Fibroblast of mammary gland (primary cell): ENCODE results near the gene TCIRG1.
A peak's percentile ranks its signal among the peaks of the same experiment; 100 is the strongest.

Experiments
- DNase-seq: peaks from one replicate; pipeline ENCODE4 v3.0.0-alpha.2; 2010; ENCODE audit warnings: low read depth
- H3K4me3 ChIP-seq: 2 replicates; pipeline ENCODE4 v1.5.1; 2011; ENCODE audit warnings: low read depth, mild to moderate bottlenecking, low read length, moderate library complexity; ENCODE audit not compliant: control insufficient read depth
- CTCF ChIP-seq: conservative IDR thresholded peaks from 2 replicates; pipeline ENCODE4 v1.5.1; 2011; ENCODE audit warnings: low read depth, low read length, inconsistent platforms; ENCODE audit not compliant: control insufficient read depth, insufficient read depth

Gene TCIRG1

DNA sequence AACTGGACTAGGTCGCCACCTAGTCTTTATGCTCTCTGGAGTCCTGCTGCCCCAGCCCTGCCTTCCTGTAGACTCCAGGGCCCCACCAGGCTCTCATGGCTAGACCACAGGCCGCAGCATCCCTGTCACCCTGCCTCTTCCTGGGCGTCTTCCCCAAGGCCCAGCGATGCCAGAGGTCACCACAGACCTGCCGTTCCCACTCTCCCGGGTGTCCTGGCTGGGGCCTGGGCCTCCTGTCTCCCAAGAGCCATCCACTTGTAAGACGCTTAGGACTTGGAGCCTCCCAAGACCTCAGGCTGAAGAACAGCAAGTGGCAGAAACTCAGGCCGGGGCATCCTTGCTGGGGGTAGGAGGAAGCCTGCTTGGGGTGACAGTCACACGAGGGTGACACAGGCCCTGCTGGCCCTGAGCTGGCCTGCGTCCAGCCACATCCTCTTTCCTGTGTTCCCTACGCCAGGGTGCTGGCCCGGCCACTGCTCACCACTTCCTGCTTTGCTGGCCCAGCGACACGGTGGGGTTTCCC lies 2.0 kb upstream of the TCIRG1 start:
- no peak overlapping the region for H3K4me3 ChIP-seq
- TF ChIP-seq CTCF, result no peak
- no peak for DNase-seq

DNA sequence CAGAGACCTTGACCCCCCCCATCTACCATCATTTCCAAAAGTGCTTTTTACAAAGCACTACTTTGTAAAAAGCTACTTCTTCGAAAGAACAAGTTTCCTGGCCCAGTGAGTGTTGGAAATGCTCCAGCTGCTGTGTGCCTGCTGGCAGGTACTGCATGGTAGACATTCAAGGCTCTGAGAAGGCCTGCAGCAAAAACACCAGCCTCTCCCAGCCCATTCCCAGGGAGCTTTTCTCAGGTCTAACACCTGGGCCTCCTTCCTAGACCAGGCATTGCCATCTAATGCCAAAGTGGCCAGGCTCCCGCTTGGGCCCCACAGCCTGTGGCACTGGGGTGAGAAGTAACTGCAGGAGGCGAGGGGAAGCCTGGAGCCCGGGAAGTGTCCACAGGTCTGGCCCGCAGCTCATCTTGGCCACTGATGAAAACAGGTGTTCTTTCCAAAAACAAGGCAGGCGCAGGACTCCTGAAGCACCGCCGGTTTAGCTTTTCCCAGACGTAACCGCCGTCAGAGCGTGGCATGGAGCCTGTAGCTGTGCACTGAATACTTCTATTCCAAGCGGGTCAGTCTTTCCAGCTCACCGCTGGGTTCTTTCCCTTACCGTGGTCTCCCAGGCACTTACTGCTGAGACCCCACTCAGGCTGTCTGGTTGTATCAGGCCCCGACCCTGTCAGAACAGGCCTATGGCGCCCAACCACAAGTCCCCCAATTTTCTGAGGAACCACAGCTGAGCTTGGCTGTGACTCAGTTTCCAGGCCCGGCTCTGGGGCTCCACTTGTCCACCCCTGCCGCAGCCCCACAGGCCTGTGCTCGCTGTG lies 1.2 kb upstream of the TCIRG1 start:
- TF ChIP-seq CTCF, result no peak
- DNase-seq, result no peak
- H3K4me3 ChIP-seq, result no peak overlapping the region

DNA sequence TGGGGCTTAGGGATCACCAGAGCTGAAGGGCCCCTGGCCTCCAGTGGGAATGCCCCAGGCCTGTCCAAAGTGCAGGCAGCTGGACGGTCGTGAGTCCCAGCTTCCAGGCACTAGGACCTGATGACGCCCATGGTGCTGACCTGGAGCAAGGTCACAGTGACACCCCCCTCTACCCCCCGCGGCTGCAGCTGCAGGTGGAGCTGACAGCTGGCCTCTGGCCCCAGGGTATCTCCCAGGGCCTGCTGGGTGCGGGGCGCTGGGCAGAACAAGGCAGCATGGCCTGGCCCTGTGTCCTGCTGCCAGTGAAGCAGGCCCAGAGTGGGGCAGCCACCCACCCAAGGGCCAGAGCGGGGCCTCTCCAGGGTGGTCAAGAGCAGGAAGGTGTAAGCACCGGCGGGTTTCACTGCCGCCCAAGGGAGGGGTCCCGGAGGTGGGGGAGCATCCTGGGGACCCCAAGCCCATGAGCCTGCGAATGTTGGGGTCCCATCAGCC lies 553 bp upstream of the TCIRG1 start:
- peak overlapping the region; percentile 76 for H3K4me3 ChIP-seq
- no peak for DNase-seq
- TF ChIP-seq CTCF, result no peak

DNA sequence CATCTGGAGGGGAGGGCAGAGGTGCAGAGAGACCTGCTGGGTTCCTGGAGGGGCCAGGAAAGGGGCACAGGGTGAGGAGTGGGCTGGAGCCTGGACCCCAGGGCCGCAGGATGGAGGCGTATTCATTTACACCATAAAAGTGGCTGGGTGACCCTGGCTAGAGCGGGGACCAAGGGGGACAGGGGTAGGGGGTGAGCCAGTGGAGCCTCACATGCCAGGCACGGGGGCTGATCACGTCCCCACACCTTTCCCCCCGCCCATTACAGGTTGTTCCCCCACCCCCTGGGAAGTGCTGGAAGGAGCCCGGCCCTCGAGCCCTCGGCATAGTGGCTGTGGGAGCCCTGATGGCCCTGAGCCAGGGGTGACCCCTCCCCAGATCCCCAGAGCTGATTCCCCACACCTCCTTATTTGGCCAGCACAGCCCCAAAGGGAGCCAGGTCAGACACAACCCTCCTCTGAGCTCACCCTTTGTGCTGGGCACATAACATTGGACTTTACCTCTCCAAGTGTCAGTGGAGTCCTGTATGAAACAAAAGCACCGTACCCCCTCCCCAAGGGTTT lies 781 bp downstream of the TCIRG1 start:
- DNase-seq, result no peak
- peak overlapping the region; percentile 76 for H3K4me3 ChIP-seq
- no peak for TF ChIP-seq CTCF

- peak overlapping the region; percentile 76 for H3K4me3 ChIP-seq
- peak; percentile 73 for DNase-seq
- no peak for TF ChIP-seq CTCF
These were observed 1.5 kb downstream of the TCIRG1 start for GRCh38 chr11:68040101-68040956.

GRCh38 chr11:68040957-68041591 lies 2.2 kb downstream of the TCIRG1 start:
- DNase-seq, result no peak
- H3K4me3 ChIP-seq, result peak overlapping the region; percentile 76
- TF ChIP-seq CTCF, result no peak
